ENCODE data around the gene EME2. TPM values are rescaled to one million over a fixed set of nuclear protein-coding genes. Genes with fewer than 3 reads are reported as not detected.

Gene EME2
- total and polyA plus RNA-seq, 2 of the 13 experiments (the other 11 are each of a cell fraction or from before 2014, with no cell fraction given), result 4.4 to 7.6 TPM

GRCh38 chr16:1776672-1776955, 4.0 kb downstream of the EME2 start (continued):
- no peak for TF ChIP-seq GLMP (CRISPR knock-in tag; IDR thresholded peaks at IDR 0.05; ENCODE audit: borderline replicate concordance)

DNA sequence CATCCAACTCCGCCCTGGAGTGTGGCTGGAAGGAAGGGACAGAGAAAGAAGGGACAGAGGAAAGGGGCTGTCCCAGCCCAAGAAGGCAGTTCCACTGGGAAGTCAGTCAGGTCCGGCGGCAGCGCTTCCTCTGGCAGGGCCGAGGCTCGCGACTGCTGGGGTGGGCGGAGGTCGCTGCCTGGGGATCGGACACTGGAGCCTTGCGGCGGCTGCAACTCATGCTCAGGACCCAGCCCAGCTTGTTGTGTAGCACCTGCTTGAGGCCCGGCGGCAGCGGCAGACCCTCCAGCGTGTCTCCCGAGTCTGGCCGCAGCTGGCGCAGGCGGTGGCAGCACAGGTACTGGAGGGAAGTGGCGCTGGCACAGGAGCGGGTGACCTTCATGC, 4.4 kb downstream of the EME2 start:
- Histone ChIP-seq H3K27me3 (ENCODE audit: control insufficient read depth in 1 of 2, insufficient read depth in 2 of 2, low read length in 2 of 2) (no peaks in the 10 kb centered on the region; a peak in 2 of 5 replicates), H3K79me2 (ENCODE audit: insufficient read depth, low read length) (peaks cover 27% of the 10 kb centered on the region), H3K4me1 (ENCODE audit: insufficient read depth, low read length) (peaks cover 24% of the 10 kb centered on the region), H3K9me3 (ENCODE audit: low read length) (no peaks in the 10 kb centered on the region), H3K36me3 (replicated peaks in 1 of 2; ENCODE audit: control insufficient read depth in 1 of 2, insufficient read depth in 2 of 2, low read length in 2 of 2) (peaks cover 5 to 13% of the 10 kb centered on the region in 2 experiments; a peak in 3 of 5 replicates), H4K20me1 (ENCODE audit: insufficient read depth, low read length) (no peaks in the 10 kb centered on the region), H3K9ac (ENCODE audit: insufficient read depth, low read depth, low read length) (no peak overlapping the region), H3K4me3 (replicated peaks in 1 of 3; ENCODE audit: insufficient read depth in 1 of 3, low read depth in 2 of 3, low read length in 3 of 3) (no peak overlapping the region), H2AFZ (ENCODE audit: low read length) (no peak overlapping the region), H3K4me2 (ENCODE audit: low read depth, low read length) (no peak overlapping the region), H3K27ac (ENCODE audit: extremely low read length, insufficient read depth, low read length) (no peak overlapping the region)
- 92% methylated on average over 7 of the region's 22 CpGs for WGBS (ENCODE audit: low lambda C conversion rate)
- ChIA-PET CTCF (ENCODE audit: low intra/inter-chr PET ratio, low total read pairs) (no interaction called here), POLR2A (interaction anchor here (3.8 kb wide), 1 partner anchor 47 kb away, joined by 10 read pairs; no protein-coding TSS in a partner anchor)
- intact Hi-C loops (cut with micrococcal nuclease; ENCODE audit: unreplicated experiment) (no loop called here), in situ Hi-C loops (cut with HindIII; ENCODE audit: extremely low pct_ligation_motif_present, low pct_unique_long_range_greater_than_20kb) (no loop called here)
- no peak for FAIRE-seq
- ATAC-seq, result no peak
- BruUV-seq (replicated peaks), result no TSS peak
- no peak for DNase-seq (ENCODE audit: low spot score)
- no peak for TF ChIP-seq SMC3 (IDR thresholded peaks at IDR 0.05; ENCODE audit: low read length)
- TF ChIP-seq ESRRA (CRISPR knock-in tag; IDR thresholded peaks at IDR 0.05; ENCODE audit: low read depth), result no peak
- no peak for TF ChIP-seq NCOR1 (IDR thresholded peaks at IDR 0.05; ENCODE audit: borderline replicate concordance, low read length)
- TF ChIP-seq MBNL3 (CRISPR knock-in tag; conservative IDR thresholded peaks at IDR 0.05), result no peak
- no peak for TF ChIP-seq ZFP62 (CRISPR knock-in tag; IDR thresholded peaks at IDR 0.05)
- TF ChIP-seq ATF5 (CRISPR knock-in tag; IDR thresholded peaks at IDR 0.05; ENCODE audit: low read depth), result no peak
- TF ChIP-seq SMYD3 (CRISPR knock-in tag; IDR thresholded peaks at IDR 0.05), result no peak
- TF ChIP-seq, protein P1, sequence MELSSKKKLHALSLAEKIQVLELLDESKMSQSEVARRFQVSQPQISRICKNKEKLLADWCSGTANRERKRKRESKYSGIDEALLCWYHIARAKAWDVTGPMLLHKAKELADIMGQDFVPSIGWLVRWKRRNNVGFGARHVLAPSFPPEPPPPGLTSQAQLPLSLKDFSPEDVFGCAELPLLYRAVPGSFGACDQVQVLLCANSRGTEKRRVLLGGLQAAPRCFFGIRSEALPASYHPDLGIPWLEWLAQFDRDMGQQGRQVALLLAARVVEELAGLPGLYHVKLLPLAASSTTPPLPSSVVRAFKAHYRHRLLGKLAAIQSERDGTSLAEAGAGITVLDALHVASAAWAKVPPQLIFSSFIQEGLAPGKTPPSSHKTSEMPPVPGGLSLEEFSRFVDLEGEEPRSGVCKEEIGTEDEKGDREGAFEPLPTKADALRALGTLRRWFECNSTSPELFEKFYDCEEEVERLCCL (CRISPR knock-in tag; IDR thresholded peaks at IDR 0.05; ENCODE audit: borderline replicate concordance), result no peak
- no peak for TF ChIP-seq WIZ (CRISPR knock-in tag; IDR thresholded peaks at IDR 0.05)
- peak; percentile 75; the same call in 1 of the 2 replicates for TF ChIP-seq RBFOX2 (IDR thresholded peaks at IDR 0.05; ENCODE audit: low read depth, low read length)
- TF ChIP-seq PRMT3 (CRISPR knock-in tag; IDR thresholded peaks at IDR 0.05; ENCODE audit: borderline replicate concordance, low read depth), result no peak
- no peak for TF ChIP-seq HNRNPK (IDR thresholded peaks at IDR 0.05; ENCODE audit: low read depth, low read length, poor library complexity, severe bottlenecking)

All from HepG2 (cell line).